HG02973 (cell line): ENCODE data around the gene MRE11.
"Not testable (repeated sequence)": the region's sequence is repeated elsewhere in the genome, so short reads cannot be mapped to it uniquely, and the experiment has no call there.

Source experiments
- ATAC-seq: cut with Tn5 transposase; IDR thresholded peaks from one replicate; pipeline ENCODE4 v1.9.1; 2021; ENCODE audit warnings: moderate library complexity; ENCODE audit not compliant: unreplicated experiment

Gene MRE11

DNA sequence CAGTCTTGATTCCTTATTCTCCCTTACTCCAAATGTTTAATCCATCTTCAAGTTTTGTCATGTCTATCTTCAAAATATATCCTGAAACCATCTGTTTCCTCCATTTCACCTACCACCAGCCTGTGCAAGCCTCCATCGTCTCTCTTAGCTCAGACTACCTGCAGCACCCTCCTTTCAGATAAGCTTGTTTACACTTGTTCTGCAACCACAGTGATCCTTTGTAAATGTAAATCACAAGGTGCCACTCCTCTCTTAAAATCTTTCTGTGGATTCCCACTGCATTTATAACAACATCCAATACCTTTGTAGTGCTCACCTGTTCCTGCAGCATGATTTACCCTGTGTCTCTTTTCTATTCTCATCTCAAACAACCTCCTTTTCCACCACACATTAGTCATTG, 60.6 kb downstream of the MRE11 start:
- no peak for ATAC-seq

- no peak for ATAC-seq
These were observed 69.0 kb downstream of the MRE11 start for GRCh38 chr11:94424662-94425061.

GRCh38 chr11:94424011-94424410, 69.6 kb downstream of the MRE11 start:
- no peak for ATAC-seq

DNA sequence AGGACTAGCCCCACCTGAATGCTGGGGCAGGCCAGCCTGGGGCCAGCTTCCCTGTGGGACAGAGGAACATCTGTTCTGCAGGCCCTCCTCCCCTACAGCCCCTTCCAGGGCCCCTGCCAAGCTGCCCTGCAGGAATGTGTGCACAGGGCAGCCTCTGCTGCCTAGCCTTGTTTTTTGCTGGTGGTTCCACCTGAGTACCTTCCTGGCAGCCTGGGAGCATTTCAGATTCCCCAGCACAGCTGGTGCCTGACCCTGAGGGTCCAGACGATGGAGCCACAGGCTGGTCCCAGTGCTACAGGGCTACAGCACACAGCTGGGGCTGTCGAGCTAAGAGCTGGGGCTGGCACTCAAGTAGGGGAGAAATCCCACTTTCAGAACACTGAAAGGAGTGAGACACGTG, 70.1 kb downstream of the MRE11 start:
- no peak for ATAC-seq

DNA sequence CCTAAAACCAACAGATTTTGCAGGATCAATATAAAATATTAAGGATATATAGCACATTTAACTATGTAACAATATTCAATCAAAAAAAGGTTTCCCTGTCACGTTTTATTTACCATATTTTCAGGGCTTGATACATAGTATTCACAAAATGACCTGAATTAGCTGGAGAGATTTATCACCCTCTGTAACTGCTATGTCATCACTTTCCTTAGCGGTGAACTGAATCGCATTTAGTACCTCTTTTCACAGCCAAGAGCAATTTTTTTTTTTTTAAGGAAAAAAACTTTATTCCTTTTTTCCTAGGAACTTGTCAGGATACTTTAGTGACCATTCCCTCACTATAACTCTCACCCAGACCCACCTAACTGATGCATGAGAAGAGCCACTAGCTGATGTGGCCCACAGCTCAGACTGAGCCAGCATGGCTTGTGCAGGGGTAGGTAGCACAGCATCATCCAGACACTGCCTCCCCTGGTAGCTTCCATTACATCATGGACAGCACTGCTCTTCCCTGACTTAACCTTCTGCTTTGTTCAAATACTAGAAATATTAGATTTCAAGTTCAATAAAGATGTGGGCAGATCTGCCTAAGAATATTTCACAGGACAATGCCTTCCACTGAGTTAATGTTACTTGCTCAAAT, 75.4 kb downstream of the MRE11 start:
- no peak for ATAC-seq

DNA sequence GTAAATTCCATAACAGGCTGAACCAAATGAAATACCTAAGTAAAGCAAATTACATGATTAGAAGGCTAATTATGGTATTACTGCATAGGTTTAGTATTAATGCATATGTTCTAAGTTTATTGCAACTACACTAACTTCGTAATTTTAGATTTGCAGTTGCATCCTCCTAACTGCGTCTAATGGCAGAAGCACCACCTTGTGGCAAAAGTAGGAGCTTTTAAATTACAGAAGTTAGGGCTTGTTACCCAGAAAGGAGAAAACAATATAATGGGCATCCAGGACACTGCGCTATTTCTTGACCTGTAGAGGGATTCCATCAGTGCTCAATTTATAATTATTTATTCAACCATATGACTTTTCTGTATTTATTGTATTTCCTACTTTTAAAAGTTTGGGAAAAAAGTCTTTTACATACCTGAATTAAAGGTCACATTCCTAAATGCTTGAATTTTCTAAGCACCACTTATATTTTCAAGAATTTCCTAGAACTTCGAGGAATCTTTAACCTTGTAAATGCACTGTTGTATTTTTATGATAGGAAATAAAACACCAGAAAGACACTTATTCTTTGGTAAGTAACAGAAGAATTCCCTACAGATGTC, 76.2 kb downstream of the MRE11 start:
- ATAC-seq = no peak

DNA sequence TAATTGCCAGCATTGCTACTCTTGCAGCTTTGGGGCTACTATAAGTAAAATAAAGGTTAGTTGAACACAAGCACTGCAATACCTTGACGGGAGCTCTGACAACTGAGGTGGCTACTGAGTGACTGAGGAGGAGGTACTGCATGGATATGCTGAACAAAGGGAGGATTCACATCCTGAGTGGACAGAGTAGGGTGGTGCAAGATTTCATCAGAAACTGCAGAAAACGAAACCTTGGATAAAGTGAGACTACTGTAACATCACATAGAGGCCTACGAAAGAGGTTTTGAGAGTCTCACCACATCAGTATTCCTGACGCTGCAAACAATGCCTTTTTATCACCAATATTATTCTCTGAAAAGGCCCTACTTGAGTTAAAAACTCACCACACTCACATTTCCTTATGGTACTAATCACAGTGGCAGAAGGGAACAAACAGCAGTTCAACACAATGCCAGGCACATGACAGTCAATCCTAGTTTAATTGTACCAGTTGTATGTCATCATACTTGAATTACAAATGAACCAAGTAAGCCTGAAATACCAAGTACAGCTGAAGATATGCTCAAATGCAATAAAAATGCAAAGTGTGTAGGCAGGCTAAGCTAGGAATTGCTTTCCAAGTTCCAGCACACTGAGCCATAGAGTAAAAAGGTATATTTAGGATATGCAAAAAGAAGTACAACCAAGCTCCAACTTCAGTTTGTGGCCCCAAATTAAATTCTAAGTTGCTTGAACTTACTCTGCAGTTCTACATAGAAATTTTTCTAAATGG, 88.4 kb downstream of the MRE11 start:
- ATAC-seq = no peak

DNA sequence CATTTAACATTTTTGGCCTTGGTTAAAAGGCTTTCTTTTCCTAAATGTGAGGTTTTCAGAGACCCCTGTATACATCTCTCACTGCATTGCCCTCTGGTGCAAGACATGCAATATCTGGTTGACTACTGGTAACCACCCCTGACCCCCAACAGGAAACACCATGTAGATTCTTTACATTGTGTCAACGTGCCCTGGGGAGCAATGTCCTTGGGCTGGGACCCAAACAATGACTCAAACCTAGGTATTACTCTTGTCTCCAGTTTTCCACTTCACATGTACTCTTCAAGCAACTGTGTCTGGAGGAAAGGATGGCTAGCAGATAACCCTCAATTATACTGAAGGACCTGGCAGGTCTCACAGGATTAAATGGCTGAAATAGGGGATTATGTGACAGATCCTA, 91.3 kb downstream of the MRE11 start:
- no peak for ATAC-seq

DNA sequence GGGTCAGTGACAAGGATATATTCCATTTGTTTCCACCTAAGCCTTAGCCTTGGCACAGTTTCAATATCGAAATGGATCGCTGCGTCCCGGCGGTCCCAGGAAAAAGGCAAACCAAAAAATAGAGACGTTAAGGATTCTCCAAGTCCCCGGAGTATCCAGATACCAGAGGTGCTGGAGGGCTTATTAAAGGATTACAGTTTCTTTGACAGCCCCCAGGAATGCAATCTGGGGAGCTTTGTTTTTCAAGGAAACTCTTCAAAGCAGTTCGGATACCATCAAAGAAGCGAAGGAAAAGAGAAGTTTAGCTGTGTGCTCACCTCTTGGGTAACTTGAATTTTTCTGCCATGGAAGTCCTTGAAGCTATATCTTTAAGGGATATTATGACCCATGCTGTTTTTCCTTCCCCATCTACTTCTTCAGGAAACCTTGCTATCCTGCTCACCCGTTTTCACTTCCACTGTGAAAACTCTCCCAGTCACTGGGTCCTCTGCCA, 91.8 kb downstream of the MRE11 start:
- ATAC-seq = no peak

DNA sequence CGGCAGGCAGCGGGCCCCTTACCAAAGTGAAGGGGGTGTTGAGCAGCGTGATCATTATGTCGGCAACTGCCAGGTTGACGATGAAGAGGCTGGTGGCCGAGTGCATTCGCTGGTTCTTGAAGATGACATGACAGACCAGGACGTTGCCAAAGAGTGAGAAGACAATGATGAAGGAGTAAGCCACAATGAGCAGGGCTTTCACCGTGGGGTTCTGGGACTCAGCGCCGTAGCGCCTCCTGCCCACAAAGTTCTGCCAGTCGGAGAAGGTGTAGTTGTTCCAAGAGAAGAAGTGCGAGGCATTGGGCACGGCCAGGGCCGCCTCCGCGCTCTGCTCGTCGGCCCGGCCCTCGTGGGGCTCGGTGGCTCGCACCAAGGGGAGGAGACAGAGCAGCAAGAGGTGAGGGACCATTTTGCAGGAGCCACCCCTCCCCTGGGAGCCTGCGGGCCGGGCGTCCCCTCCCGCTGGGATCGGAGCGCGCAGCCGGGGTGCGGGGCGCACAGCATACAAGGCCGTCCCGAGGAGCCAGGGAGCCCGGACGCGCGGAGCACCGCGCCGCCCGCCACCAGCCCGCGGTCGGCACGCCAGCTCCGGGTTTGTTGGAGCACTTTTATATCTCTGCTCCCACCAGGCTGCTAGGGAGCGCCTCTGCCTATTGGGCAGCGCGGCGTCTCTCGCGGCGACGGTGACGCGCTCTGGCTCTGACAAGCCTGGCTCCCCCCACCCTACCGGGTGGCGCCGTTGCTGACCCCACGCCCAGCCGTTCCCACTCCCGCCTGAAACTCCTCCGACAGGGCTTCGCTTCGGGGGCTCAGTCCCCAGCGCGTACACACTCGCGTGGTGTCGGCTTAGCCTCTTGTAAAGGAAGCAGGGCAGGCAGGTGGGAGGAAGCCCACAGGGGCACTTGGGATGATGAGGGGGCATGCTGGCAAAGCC, 92.5 kb downstream of the MRE11 start, which contains the start of gene GPR83:
Gene GPR83 (minus strand): TSS at position 581 of the 934 bp plus-strand sequence. CDS start 172 bp downstream, at position 409.
- no peak for ATAC-seq

DNA sequence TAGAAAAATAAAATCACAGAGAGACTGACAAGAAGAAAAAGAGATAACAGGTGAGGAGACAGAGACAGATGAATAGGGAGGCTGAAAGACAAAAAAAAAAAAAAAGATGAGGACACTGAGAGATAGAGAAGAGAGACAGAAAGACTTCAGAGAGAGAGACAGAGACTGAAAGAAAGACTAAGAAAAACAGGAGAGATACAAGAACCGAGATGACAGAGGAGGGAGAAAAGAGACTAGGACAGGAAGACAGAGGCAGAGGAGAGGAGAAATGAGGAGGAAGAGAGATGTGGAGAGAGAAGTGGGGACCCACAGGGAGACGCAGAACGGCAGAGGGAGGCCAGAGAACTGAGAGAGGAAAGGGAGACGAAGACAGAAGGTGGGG, 93.2 kb downstream of the MRE11 start:
- ATAC-seq = no peak

- no peak for ATAC-seq
These were observed 93.6 kb downstream of the MRE11 start for GRCh38 chr11:94400050-94400449.

DNA sequence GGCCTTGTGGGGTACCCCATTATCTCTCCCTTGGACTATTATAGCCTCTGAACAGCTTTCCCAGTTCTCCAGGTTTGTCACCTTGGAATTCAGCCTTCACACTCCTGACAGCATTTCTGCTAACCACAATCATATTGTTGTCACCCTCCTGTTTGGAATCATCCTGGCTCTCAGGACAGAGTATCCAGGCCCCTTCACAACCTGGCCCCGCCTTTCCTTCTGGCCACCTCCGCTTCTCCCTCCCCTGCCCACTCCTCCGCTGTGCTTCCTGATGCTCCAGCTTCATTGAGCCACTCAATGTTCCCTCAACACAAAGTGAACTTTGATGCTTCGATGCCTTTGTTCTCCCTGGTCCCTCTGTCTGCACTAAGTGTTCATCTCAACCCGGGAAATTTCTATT, 95.5 kb downstream of the MRE11 start:
- ATAC-seq = no peak

DNA sequence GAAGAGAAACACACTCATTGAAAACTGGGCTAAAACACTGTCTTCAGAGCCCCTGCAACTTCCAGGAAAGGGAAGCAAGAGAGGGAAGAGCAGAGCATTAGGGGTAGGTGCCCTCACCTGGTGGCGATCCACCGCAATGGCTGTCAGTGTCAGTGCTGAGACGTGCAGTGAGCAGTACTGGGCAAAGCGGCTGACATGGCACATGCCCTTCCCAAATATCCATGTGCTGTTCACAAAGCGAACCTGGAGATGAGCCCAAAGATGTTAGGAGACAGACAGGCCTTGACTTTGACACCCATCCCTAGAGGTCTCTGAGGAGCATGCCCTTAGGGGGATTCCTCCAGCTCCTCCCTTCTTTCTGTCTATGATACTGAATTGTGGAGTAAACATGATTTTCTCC, 97.4 kb downstream of the MRE11 start:
- ATAC-seq = no peak

- ATAC-seq = not testable (repeated sequence)
These were observed 101.7 kb downstream of the MRE11 start for GRCh38 chr11:94391937-94392336.

DNA sequence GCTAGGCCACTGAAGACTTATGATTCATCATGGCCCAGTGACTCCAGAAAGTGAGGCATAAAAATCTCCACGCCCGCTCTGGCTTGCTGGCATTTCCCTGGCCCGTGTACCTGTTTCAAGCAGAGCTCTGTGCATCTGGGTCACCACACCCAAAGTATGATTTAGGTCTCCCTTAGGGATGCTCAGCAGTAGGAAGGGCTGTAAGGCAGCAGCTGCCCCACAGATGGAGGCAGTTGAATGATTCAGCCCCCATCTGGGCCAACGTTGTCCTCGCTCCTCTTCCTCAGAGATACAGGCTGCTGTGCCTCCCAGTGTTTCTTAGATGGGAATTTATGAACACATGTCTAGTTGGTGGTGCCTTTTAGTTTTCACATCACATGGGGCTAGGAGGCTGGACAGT, 114.0 kb downstream of the MRE11 start:
- ATAC-seq = no peak

- no peak for ATAC-seq
These were observed 116.8 kb downstream of the MRE11 start for GRCh38 chr11:94376841-94377240.

DNA sequence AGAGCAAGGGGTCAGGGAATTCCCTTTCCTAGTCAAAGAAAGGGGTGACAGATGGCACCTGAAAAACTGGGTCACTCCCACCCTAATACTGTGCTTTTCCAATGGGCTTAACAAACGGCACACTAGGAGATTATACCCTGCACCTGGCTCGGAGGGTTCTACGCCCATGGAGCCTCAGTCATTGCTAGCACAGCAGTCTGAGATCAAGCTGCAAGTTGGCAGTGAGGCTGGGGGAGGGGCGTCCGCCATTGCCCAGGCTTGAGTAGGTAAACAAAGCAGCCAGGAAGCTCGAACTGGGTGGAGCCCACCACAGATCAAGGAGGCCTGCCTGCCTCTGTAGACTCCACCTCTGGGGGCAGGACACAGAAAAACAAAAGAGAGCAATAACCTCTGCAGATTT, 123.1 kb downstream of the MRE11 start:
- not testable (repeated sequence) for ATAC-seq
